Bladder microvascular endothelial cell (primary cell): ENCODE measurements around the gene ZNF93. TPM values are rescaled to one million over a fixed set of nuclear protein-coding genes. Genes with fewer than 3 reads are reported as not detected.

Experiments
- total RNA-seq: library from RNA; depleted of rRNA; stranded (reverse); fragments of >200 nt; gene quantifications from 2 replicates; pipeline ENCODE4 v1.2.3, GENCODE V29; 2014

The ZNF93 gene
- 3.6 and 7.0 TPM in 2 replicates for total RNA-seq

GRCh38 chr19:19900729-19901444 is at the start of gene ZNF93:
TSS of gene ZNF93 (plus strand) at chr19:19900946. CDS start at chr19:19901089, 143 bp downstream.

DNA sequence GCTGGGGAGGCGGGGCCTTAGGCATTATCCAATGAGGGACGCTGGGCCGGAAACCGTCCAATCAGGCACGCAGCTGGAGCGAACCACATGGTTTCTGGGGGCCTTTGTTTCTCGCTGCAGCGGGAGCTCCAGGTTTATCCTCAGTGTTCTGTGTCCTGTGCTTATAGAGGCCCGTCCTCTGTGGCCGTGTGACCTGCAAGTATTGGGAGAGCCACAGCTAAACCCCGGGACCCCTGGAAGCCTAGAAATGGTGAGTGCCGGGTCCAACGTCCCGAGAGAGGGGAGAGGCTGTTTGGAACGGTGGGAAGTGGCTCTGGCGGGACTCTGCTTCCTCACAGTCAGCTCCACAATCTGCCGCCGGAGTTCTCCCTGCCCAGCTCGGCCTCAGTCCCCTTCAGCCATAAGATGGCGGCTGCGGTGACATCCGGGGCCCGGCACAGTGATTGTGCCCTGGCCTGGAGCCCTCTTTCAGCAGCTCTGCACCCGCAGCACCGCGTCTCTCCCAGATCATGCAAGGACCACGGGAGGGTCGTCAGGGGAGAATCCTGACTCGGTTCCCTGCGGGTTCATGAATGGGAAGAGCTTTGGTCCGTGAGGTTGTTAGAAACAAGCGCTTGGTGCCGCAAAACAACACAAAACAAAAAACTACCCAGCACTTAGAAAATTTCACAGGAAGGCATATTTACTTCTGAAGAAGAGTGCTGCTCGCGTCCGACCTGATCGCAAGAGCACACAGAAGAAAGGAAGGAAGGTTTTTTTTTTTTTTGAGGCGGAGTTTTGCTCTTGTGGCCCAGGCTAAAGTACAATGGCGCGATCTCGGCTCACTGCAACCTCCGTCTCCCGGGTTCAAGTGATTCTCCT is 34.8 kb upstream of the ZNF93 start, which contains the start of gene ZNF253:
Gene ZNF253, plus strand, starts transcription at position 133 of the 861 bp plus-strand sequence. Its CDS starts 115 bp downstream, at position 248.

Other genes starting within 250 kb of the ZNF93 start
- gene ATP13A1, start 237.3 kb upstream of the ZNF93 start, total RNA-seq, result 18.6 and 37.9 TPM in 2 replicates
- gene ZNF101, start 232.1 kb upstream of the ZNF93 start, total RNA-seq, result 9.7 and 13.0 TPM in 2 replicates
- 3.4 and 5.3 TPM in 2 replicates for gene ZNF14, start 167.8 kb upstream of the ZNF93 start, total RNA-seq
- 5.7 and 13.2 TPM in 2 replicates for gene ZNF506, start 79.2 kb upstream of the ZNF93 start, total RNA-seq
- 2.3 and 4.3 TPM in 2 replicates for gene ZNF253, start 35.1 kb upstream of the ZNF93 start, total RNA-seq
- gene ZNF682, start 138.6 kb downstream of the ZNF93 start, total RNA-seq, result 1.1 and 3.8 TPM in 2 replicates
- 0.81 and 1.0 TPM in 2 replicates for gene ZNF90, start 177.1 kb downstream of the ZNF93 start, total RNA-seq